Activated CD8-positive, alpha-beta memory T cell treated with anti-CD3 and anti-CD28 coated beads for 24 hours (primary cell): Measurements from ENCODE around the gene ADAMTSL3.

Experiments
- DNase-seq: peaks from one replicate; pipeline ENCODE4 v3.0.0-alpha.2; 2020

Gene ADAMTSL3

GRCh38 chr15:83655237-83655616 is 1.3 kb downstream of the ADAMTSL3 start:
- no peak for DNase-seq

- no peak for DNase-seq
Measured at GRCh38 chr15:83656192-83656591, 2.3 kb downstream of the ADAMTSL3 start.

- DNase-seq: no peak
Measured at GRCh38 chr15:83656943-83657528, 3.1 kb downstream of the ADAMTSL3 start.

- DNase-seq: no peak
Measured at GRCh38 chr15:83657549-83657948, 3.6 kb downstream of the ADAMTSL3 start.

- DNase-seq: no peak
Measured at GRCh38 chr15:83658430-83659416, 4.8 kb downstream of the ADAMTSL3 start.

- DNase-seq: no peak
Measured at GRCh38 chr15:83659417-83659812, 5.5 kb downstream of the ADAMTSL3 start.

GRCh38 chr15:83665480-83665879 is 11.6 kb downstream of the ADAMTSL3 start:
- no peak for DNase-seq

- DNase-seq: no peak
Measured at GRCh38 chr15:83670672-83671229, 16.8 kb downstream of the ADAMTSL3 start.

GRCh38 chr15:83671603-83672002 is 17.7 kb downstream of the ADAMTSL3 start:
- no peak for DNase-seq

- no peak for DNase-seq
Measured at GRCh38 chr15:83673385-83673784, 19.5 kb downstream of the ADAMTSL3 start.

GRCh38 chr15:83682476-83683088 is 28.7 kb downstream of the ADAMTSL3 start:
- DNase-seq: no peak

GRCh38 chr15:83685916-83686332 is 32.0 kb downstream of the ADAMTSL3 start:
- no peak for DNase-seq

GRCh38 chr15:83688201-83688600 is 34.3 kb downstream of the ADAMTSL3 start:
- no peak for DNase-seq

- no peak for DNase-seq
Measured at GRCh38 chr15:83690676-83691075, 36.8 kb downstream of the ADAMTSL3 start.

- no peak for DNase-seq
Measured at GRCh38 chr15:83692746-83693581, 39.0 kb downstream of the ADAMTSL3 start.

GRCh38 chr15:83694015-83694414 is 40.1 kb downstream of the ADAMTSL3 start:
- DNase-seq: no peak

- DNase-seq: no peak
Measured at GRCh38 chr15:83694536-83694935, 40.6 kb downstream of the ADAMTSL3 start.

GRCh38 chr15:83695246-83695645 is 41.3 kb downstream of the ADAMTSL3 start:
- no peak for DNase-seq

- DNase-seq: no peak
Measured at GRCh38 chr15:83695901-83696425, 42.0 kb downstream of the ADAMTSL3 start.

- DNase-seq: no peak
Measured at GRCh38 chr15:83697716-83698115, 43.8 kb downstream of the ADAMTSL3 start.

- no peak for DNase-seq
Measured at GRCh38 chr15:83698294-83698693, 44.4 kb downstream of the ADAMTSL3 start.

- no peak for DNase-seq
Measured at GRCh38 chr15:83699028-83699427, 45.1 kb downstream of the ADAMTSL3 start.
